ENCODE data around the gene COL28A1.
A peak's percentile ranks its signal among the peaks of the same experiment; 100 is the strongest.

The COL28A1 gene

GRCh38 chr7:7323921-7324320 is 211.8 kb downstream of the COL28A1 start:
- DNase-seq, result no peak

GRCh38 chr7:7323352-7323751 is 212.3 kb downstream of the COL28A1 start:
- no peak for DNase-seq

GRCh38 chr7:7321681-7322080 is 214.0 kb downstream of the COL28A1 start:
- DNase-seq, result no peak

GRCh38 chr7:7318601-7319000 is 217.1 kb downstream of the COL28A1 start:
- no peak for DNase-seq

GRCh38 chr7:7317850-7318249 is 217.8 kb downstream of the COL28A1 start:
- DNase-seq, result no peak

GRCh38 chr7:7315851-7316250 is 219.8 kb downstream of the COL28A1 start:
- DNase-seq, result no peak

- DNase-seq, result no peak
These were observed 223.3 kb downstream of the COL28A1 start for GRCh38 chr7:7312323-7312722.

- no peak for DNase-seq
These were observed 224.7 kb downstream of the COL28A1 start for GRCh38 chr7:7311001-7311400.

- peak; percentile 1 for DNase-seq
These were observed 226.5 kb downstream of the COL28A1 start for GRCh38 chr7:7309203-7309602.

All from suppressor macrophage treated with lipopolysaccharide for 4 hours (primary cell).